GM12878 (cell line): ENCODE results near the gene LRRFIP2. TPM values are rescaled to one million over a fixed set of nuclear protein-coding genes. Genes with fewer than 3 reads are reported as not detected.

ENCODE experiments used
- ATAC-seq: fragments of 200-7000 bp; cut with Tn5 transposase; 3 replicates; pipeline ENCODE4 v1.9.1; 2020; ENCODE audit warnings: mild to moderate bottlenecking, moderate library complexity
- BruUV-seq: library from RNA; stranded (reverse); fragments of 400-500 nt; replicated peaks from 2 replicates; lab custom pipeline; 2021; lab: Mats Ljungman, UMichigan
- CTCF ChIA-PET: fragments of 300-600 bp; sonication (Branson Sonifier 250); formaldehyde crosslinking; extraction: SDS; loops from one replicate; lab custom pipeline; 2021; ENCODE audit warnings: inconsistent platforms; lab: Yijun Ruan, JAX
- POLR2A ChIA-PET: fragments of 350-600 bp; formaldehyde crosslinking; extraction: SDS; loops from one replicate; lab custom pipeline; 2021; ENCODE audit warnings: inconsistent platforms; lab: Charles Lee
- RAD21 ChIA-PET: fragments of 300-600 bp; sonication (Branson Sonifier 250); formaldehyde crosslinking; loops from one replicate; lab custom pipeline; 2023; ENCODE audit warnings: antibody characterized with exemption; ENCODE audit not compliant: unreplicated experiment; lab: Charles Lee
- SMC1A ChIA-PET: fragments of 300-600 bp; sonication (Branson Sonifier 250); formaldehyde crosslinking; loops from one replicate; lab custom pipeline; 2023; ENCODE audit not compliant: unreplicated experiment, uncharacterized antibody; lab: Charles Lee
- DNase-seq: peaks from one replicate; pipeline ENCODE4 v3.0.0-alpha.2; 2011; ENCODE audit warnings: low read depth, low spot score
- FAIRE-seq: peaks from 3 replicates; lab custom pipeline; 2011; peaks lifted over from hg19 to GRCh38; lab: Jason Lieb, UNC
- H2AFZ ChIP-seq: 2 replicates; pipeline ENCODE4 v1.6.0; 2011; ENCODE audit warnings: low read depth, low read length, control low read depth; ENCODE audit not compliant: control insufficient read depth
- H3K27ac ChIP-seq: 2 replicates; pipeline ENCODE4 v1.5.1; 2011; ENCODE audit warnings: control low read depth; ENCODE audit not compliant: control insufficient read depth, insufficient read depth
- H3K27me3 ChIP-seq, 2 experiments: replicated peaks in 1 of 2; 2 replicates each; pipeline versions ENCODE4 v1.6.0 to v1.6.1; 2011; ENCODE audit warnings: low read length in 1 of 2; ENCODE audit not compliant: control insufficient read depth in 2 of 2, insufficient read depth in 2 of 2
- H3K36me3 ChIP-seq, 2 experiments: 2 replicates each; pipeline ENCODE4 v1.5.1; 2011; ENCODE audit warnings: low read length in 1 of 2; ENCODE audit not compliant: control insufficient read depth in 2 of 2, insufficient read depth in 2 of 2
- H3K4me1 ChIP-seq: 2 replicates; pipeline ENCODE4 v1.6.1; 2011; ENCODE audit warnings: mild to moderate bottlenecking, low read length, moderate library complexity, mixed read lengths; ENCODE audit not compliant: control insufficient read depth, insufficient read depth
- H3K4me2 ChIP-seq: 2 replicates; pipeline ENCODE4 v1.6.0; 2011; ENCODE audit warnings: control low read depth; ENCODE audit not compliant: control insufficient read depth, insufficient read depth
- H3K4me3 ChIP-seq: fragments of 200-600 bp; sonication (generic); 2 replicates; pipeline ENCODE4 v1.5.1; 2016
- H3K79me2 ChIP-seq: 2 replicates; pipeline ENCODE4 v1.6.0; 2011; ENCODE audit warnings: low read length; ENCODE audit not compliant: control insufficient read depth, insufficient read depth
- H3K9ac ChIP-seq: 2 replicates; pipeline ENCODE4 v1.8.0; 2011; ENCODE audit warnings: low read length, control low read depth, mixed read lengths; ENCODE audit not compliant: control insufficient read depth, insufficient read depth
- H3K9me3 ChIP-seq: replicated peaks from 3 replicates; pipeline ENCODE4 v1.5.1; 2011; ENCODE audit warnings: mild to moderate bottlenecking, low read length; ENCODE audit not compliant: control insufficient read depth, insufficient read depth
- H4K20me1 ChIP-seq: 2 replicates; pipeline ENCODE4 v1.6.0; 2011; ENCODE audit not compliant: control insufficient read depth, insufficient read depth
- BHLHE40 ChIP-seq, 2 experiments: fragments of 450-650 bp in 1 of 2; IDR thresholded peaks; 2 replicates each; pipeline ENCODE4 v1.6.1; 2011 to 2017; ENCODE audit warnings: low read depth in 2 of 2, borderline replicate concordance in 1 of 2, improper control_type of control experiment in 1 of 2, low read length in 1 of 2, mild to moderate bottlenecking in 1 of 2
- CBFB ChIP-seq: IDR thresholded peaks from 2 replicates; pipeline ENCODE4 v1.6.1; 2016; ENCODE audit warnings: antibody characterized with exemption, low read depth
- CHD2 ChIP-seq: IDR thresholded peaks from 2 replicates; pipeline ENCODE4 v1.6.1; 2011; ENCODE audit warnings: low read depth, low read length, improper control_type of control experiment, borderline replicate concordance
- EZH2 ChIP-seq: IDR thresholded peaks from 2 replicates; pipeline ENCODE4 v1.6.1; 2012; ENCODE audit warnings: low read depth, mild to moderate bottlenecking, control low read depth, inconsistent platforms, low read length, borderline replicate concordance; ENCODE audit not compliant: control insufficient read depth
- FOS ChIP-seq: IDR thresholded peaks from 3 replicates; pipeline ENCODE4 v1.6.1; 2011; ENCODE audit warnings: borderline replicate concordance; ENCODE audit not compliant: insufficient read length; ENCODE audit errors: extremely low read depth
- FOXM1 ChIP-seq: IDR thresholded peaks from 2 replicates; pipeline ENCODE4 v1.6.1; 2012; ENCODE audit warnings: low read depth, mild to moderate bottlenecking, inconsistent platforms, low read length, moderate library complexity
- HDAC6 ChIP-seq: fragments of 200-600 bp; sonication (generic); IDR thresholded peaks from one replicate; pipeline ENCODE4 v1.8.0; 2017; ENCODE audit warnings: antibody characterized with exemption; ENCODE audit not compliant: unreplicated experiment
- MXI1 ChIP-seq: fragments of 150-350 bp; IDR thresholded peaks from 2 replicates; pipeline ENCODE4 v1.6.1; 2011; ENCODE audit warnings: low read depth, mild to moderate bottlenecking, inconsistent platforms, low read length, improper control_type of control experiment
- SMAD5 ChIP-seq: IDR thresholded peaks from 2 replicates; pipeline ENCODE4 v1.6.1; 2016; ENCODE audit warnings: antibody characterized with exemption, low read depth
- SMC3 ChIP-seq: IDR thresholded peaks from 2 replicates; pipeline ENCODE4 v1.6.1; 2011; ENCODE audit warnings: low read length, improper control_type of control experiment, borderline replicate concordance
- SP1 ChIP-seq: IDR thresholded peaks from one replicate; pipeline ENCODE4 v1.6.1; 2011; ENCODE audit warnings: low read depth, low read length
- TCF3 ChIP-seq: IDR thresholded peaks from 2 replicates; pipeline ENCODE4 v1.6.1; 2012; ENCODE audit warnings: low read depth, mild to moderate bottlenecking, low read length, borderline replicate concordance; ENCODE audit not compliant: insufficient read depth
- TCF7 ChIP-seq: IDR thresholded peaks from 2 replicates; pipeline ENCODE4 v1.6.1; 2014; ENCODE audit warnings: antibody characterized with exemption, borderline replicate concordance
- ZBTB40 ChIP-seq: fragments of 450-650 bp; IDR thresholded peaks from 2 replicates; pipeline ENCODE4 v1.6.1; 2016; ENCODE audit warnings: mild to moderate bottlenecking, moderate library complexity, borderline replicate concordance
- ZNF384 ChIP-seq: IDR thresholded peaks from 2 replicates; pipeline ENCODE4 v1.6.1; 2012; ENCODE audit warnings: low read depth, mild to moderate bottlenecking, low read length, improper control_type of control experiment, borderline replicate concordance
- WGBS: methylation state at CpG from one replicate; pipeline ENCODE4 v1.1.6; 2016; ENCODE audit warnings: low lambda C conversion rate; ENCODE audit not compliant: insufficient replicate concordance, insufficient coverage; ENCODE audit errors: missing lambda C conversion rate; 5-methylcytosine and 5-hydroxymethylcytosine counted together
- in situ Hi-C: fragments of 300-500 bp; cut with MboI; formaldehyde crosslinking; loops from 9 replicates; pipeline ENCODE4 v1.14.3; 2018; ENCODE audit warnings: mixed read lengths
- intact Hi-C: fragments of 100-400 bp; cut with micrococcal nuclease; formaldehyde crosslinking; loops from one replicate; pipeline ENCODE4 v1.14.2; 2022; ENCODE audit not compliant: unreplicated experiment
- polyA plus RNA-seq, 11 experiments: library from polyadenylated mRNA; depleted of rRNA in 4 of 11; unstranded in 6 of 11; stranded (reverse) in 5 of 11; fragments of >200 nt; fragmentation: Nextera tagmentation in 4 of 11; fragmentation: Illumina TruSeq in 1 of 11; extraction: Ambion mirVana in 4 of 11; extraction: Trizol in 1 of 11; gene quantifications; 1 replicate in 1 of 11; 2 replicates in 10 of 11; pipeline versions ENCODE4 v1.2.1 to v1.2.3, GENCODE V29; 2011 to 2016; ENCODE audit warnings: inconsistent platforms in 2 of 11, missing spikeins in 2 of 11, low read depth in 1 of 11
- total RNA-seq, 4 experiments: library from RNA; depleted of rRNA in 3 of 4; stranded (reverse); fragments of >200 nt in 3 of 4; fragmentation: Illumina TruSeq in 1 of 4; extraction: Trizol in 1 of 4; gene quantifications; 2 replicates each; pipeline versions ENCODE4 v1.2.1 to v1.2.3, GENCODE V29; 2013 to 2021
- TF ChIP-seq, protein P1 (sequence below): fragments of 450-650 bp; IDR thresholded peaks from 2 replicates; pipeline ENCODE4 v1.6.1; 2017; ENCODE audit warnings: mild to moderate bottlenecking, moderate library complexity

LRRFIP2 gene
- total and polyA plus RNA-seq, 10 of the 15 experiments (the other 5 are each of a cell fraction or from before 2014, with no cell fraction given): 9.7 to 46.9 (median 38.1) TPM

- Histone ChIP-seq H3K79me2 (no peaks in the 10 kb centered on the region), H3K4me3 (no peak overlapping the region), H3K4me1 (no peaks in the 10 kb centered on the region), H3K9me3 (no peaks in the 10 kb centered on the region), H2AFZ (no peak overlapping the region), H3K36me3 (no peaks in the 10 kb centered on the region), H3K4me2 (no peak overlapping the region), H3K27me3 (peaks cover 0 to 2% of the 10 kb centered on the region in 2 experiments; a peak in 1 of 4 replicates), H4K20me1 (no peaks in the 10 kb centered on the region), H3K27ac (no peak overlapping the region), H3K9ac (no peak overlapping the region)
- TF ChIP-seq TCF7: no peak
- TF ChIP-seq SMC3: no peak
- no peak for TF ChIP-seq MXI1
- no peak for TF ChIP-seq FOXM1
- TF ChIP-seq CHD2: no peak
- TF ChIP-seq, protein P1, sequence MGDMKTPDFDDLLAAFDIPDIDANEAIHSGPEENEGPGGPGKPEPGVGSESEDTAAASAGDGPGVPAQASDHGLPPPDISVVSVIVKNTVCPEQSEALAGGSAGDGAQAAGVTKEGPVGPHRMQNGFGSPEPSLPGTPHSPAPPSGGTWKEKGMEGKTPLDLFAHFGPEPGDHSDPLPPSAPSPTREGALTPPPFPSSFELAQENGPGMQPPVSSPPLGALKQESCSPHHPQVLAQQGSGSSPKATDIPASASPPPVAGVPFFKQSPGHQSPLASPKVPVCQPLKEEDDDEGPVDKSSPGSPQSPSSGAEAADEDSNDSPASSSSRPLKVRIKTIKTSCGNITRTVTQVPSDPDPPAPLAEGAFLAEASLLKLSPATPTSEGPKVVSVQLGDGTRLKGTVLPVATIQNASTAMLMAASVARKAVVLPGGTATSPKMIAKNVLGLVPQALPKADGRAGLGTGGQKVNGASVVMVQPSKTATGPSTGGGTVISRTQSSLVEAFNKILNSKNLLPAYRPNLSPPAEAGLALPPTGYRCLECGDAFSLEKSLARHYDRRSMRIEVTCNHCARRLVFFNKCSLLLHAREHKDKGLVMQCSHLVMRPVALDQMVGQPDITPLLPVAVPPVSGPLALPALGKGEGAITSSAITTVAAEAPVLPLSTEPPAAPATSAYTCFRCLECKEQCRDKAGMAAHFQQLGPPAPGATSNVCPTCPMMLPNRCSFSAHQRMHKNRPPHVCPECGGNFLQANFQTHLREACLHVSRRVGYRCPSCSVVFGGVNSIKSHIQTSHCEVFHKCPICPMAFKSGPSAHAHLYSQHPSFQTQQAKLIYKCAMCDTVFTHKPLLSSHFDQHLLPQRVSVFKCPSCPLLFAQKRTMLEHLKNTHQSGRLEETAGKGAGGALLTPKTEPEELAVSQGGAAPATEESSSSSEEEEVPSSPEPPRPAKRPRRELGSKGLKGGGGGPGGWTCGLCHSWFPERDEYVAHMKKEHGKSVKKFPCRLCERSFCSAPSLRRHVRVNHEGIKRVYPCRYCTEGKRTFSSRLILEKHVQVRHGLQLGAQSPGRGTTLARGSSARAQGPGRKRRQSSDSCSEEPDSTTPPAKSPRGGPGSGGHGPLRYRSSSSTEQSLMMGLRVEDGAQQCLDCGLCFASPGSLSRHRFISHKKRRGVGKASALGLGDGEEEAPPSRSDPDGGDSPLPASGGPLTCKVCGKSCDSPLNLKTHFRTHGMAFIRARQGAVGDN: no peak
- TF ChIP-seq SP1: no peak
- no peak for TF ChIP-seq TCF3
- no peak for TF ChIP-seq SMAD5
- no peak for TF ChIP-seq FOS
- TF ChIP-seq BHLHE40 (IDR thresholded peaks at IDR 0.05; ENCODE audit: borderline replicate concordance in 1 of 2, low read depth in 2 of 2, low read length in 1 of 2): no peak
- TF ChIP-seq EZH2: no peak
- TF ChIP-seq ZBTB40: no peak
- TF ChIP-seq HDAC6: no peak
- no peak for TF ChIP-seq ZNF384
- TF ChIP-seq CBFB: no peak
- no peak for FAIRE-seq
- DNase-seq: no peak
- intact Hi-C loops: no loop called here
- WGBS: 71% methylated on average over 2 of the region's 2 CpGs
- ChIA-PET SMC1A (interaction anchor here (0.6 kb wide), 1 partner anchor 58 kb away, joined by 3 read pairs; no protein-coding TSS in a partner anchor), RAD21 (interaction anchor here (1.0 kb wide), 1 partner anchor 15 kb away, joined by 3 read pairs; no protein-coding TSS in a partner anchor), CTCF (interaction anchor here (0.6 kb wide), 1 partner anchor 84 kb away, joined by 4 read pairs; no protein-coding TSS in a partner anchor), POLR2A (no interaction called here)
- in situ Hi-C loops: no loop called here
- ATAC-seq: no peak
- no TSS peak for BruUV-seq
Observed at GRCh38 chr3:37198547-37198946, 24.2 kb upstream of the LRRFIP2 start.
